MM.1S (cell line): Measurements from ENCODE around the gene PSMD3.

ENCODE experiments used
- DNase-seq: peaks from one replicate; pipeline ENCODE4 v3.0.0-alpha.2; 2015
- H2AFZ ChIP-seq: fragments of 300-600 bp; sonication (generic); 2 replicates; pipeline ENCODE4 v1.6.0; 2016; ENCODE audit warnings: antibody characterized with exemption, low read length
- H3F3A ChIP-seq: fragments of 300-600 bp; sonication (generic); 2 replicates; pipeline ENCODE4 v1.6.1; 2016; ENCODE audit warnings: mild to moderate bottlenecking, antibody characterized with exemption, low read length, moderate library complexity, mixed read lengths; ENCODE audit not compliant: insufficient read depth
- H3K27ac ChIP-seq: fragments of 300-600 bp; sonication (generic); 2 replicates; pipeline ENCODE4 v1.5.1; 2016; ENCODE audit warnings: mild to moderate bottlenecking, low read length
- H3K27me3 ChIP-seq: fragments of 300-600 bp; sonication (generic); replicated peaks from 2 replicates; pipeline ENCODE4 v1.6.0; 2016; ENCODE audit warnings: low read length; ENCODE audit not compliant: insufficient read depth
- H3K36me3 ChIP-seq: fragments of 300-600 bp; sonication (generic); replicated peaks from 2 replicates; pipeline ENCODE4 v1.6.1; 2016; ENCODE audit warnings: mild to moderate bottlenecking, low read length, mixed read lengths; ENCODE audit not compliant: insufficient read depth
- H3K4me1 ChIP-seq: fragments of 300-600 bp; sonication (generic); 2 replicates; pipeline ENCODE4 v1.6.1; 2016; ENCODE audit warnings: low read length, mixed read lengths
- H3K4me2 ChIP-seq: fragments of 300-600 bp; sonication (generic); 2 replicates; pipeline ENCODE4 v1.6.0; 2016; ENCODE audit warnings: low read depth, low read length
- H3K4me3 ChIP-seq: fragments of 300-600 bp; sonication (generic); 2 replicates; pipeline ENCODE4 v1.5.1; 2016; ENCODE audit warnings: low read length, mixed read lengths
- H3K79me2 ChIP-seq: fragments of 300-600 bp; sonication (generic); 2 replicates; pipeline ENCODE4 v1.6.1; 2016; ENCODE audit warnings: mixed run types, low read length, mixed read lengths
- H3K9ac ChIP-seq: fragments of 300-600 bp; sonication (generic); 2 replicates; pipeline ENCODE4 v1.6.1; 2016; ENCODE audit warnings: low read length, mixed read lengths
- H3K9me2 ChIP-seq: fragments of 300-600 bp; sonication (generic); replicated peaks from 2 replicates; pipeline ENCODE4 v1.6.1; 2016; ENCODE audit warnings: mild to moderate bottlenecking, low read length, mixed read lengths; ENCODE audit not compliant: insufficient read depth
- H3K9me3 ChIP-seq: fragments of 300-600 bp; sonication (generic); replicated peaks from 2 replicates; pipeline ENCODE4 v1.6.1; 2016; ENCODE audit warnings: mild to moderate bottlenecking, low read length, mixed read lengths; ENCODE audit not compliant: insufficient read depth
- H4K20me1 ChIP-seq: fragments of 300-600 bp; sonication (generic); 2 replicates; pipeline ENCODE4 v1.6.1; 2016; ENCODE audit warnings: mild to moderate bottlenecking, low read length, moderate library complexity, mixed read lengths; ENCODE audit not compliant: insufficient read depth
- CTCF ChIP-seq: fragments of 300-600 bp; sonication (generic); IDR thresholded peaks from 2 replicates; pipeline ENCODE4 v1.5.1; 2016; ENCODE audit warnings: antibody characterized with exemption, low read length, mixed read lengths
- EZH2 ChIP-seq: fragments of 300-600 bp; sonication (generic); optimal IDR thresholded peaks from 2 replicates; pipeline ENCODE3; 2017; ENCODE audit warnings: low read depth, mild to moderate bottlenecking, antibody characterized with exemption, low read length, mixed read lengths
- EZH2phosphoT487 ChIP-seq: fragments of 300-600 bp; sonication (generic); IDR thresholded peaks from 2 replicates; pipeline ENCODE4 v1.6.1; 2018; ENCODE audit warnings: antibody characterized with exemption, low read length

Gene PSMD3

DNA sequence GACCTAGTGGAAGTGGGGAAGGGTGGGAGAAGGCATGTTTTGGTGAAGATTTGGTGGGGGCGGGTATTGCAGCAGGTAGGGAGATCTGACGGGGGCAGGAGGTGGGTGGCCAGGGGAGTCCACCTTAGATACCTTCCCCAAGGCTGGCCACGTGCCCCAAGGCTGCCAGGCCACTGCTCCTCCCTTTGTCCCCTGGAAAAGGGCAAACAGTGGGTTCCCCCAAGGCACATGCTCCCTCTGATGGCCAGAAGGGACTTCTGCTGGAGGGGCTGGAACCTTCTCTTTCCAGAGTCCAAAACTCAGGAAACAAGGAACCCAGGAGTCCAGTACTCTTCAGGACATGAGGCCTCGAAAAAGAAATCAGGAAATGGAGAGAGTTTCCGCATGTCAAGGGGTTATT lies 6.2 kb upstream of the PSMD3 start:
- H3K4me1 ChIP-seq = peaks cover 3% of the 10 kb centered on the region; the same call in 1 of the 2 replicates
- no peaks in the 10 kb centered on the region for H3K36me3 ChIP-seq
- H3K9ac ChIP-seq = no peak overlapping the region
- no peak overlapping the region for H3K4me2 ChIP-seq
- DNase-seq = no peak
- H4K20me1 ChIP-seq = no peaks in the 10 kb centered on the region
- H3F3A ChIP-seq = no peaks in the 10 kb centered on the region
- H3K9me2 ChIP-seq = no peaks in the 10 kb centered on the region
- no peak overlapping the region for H2AFZ ChIP-seq
- H3K27me3 ChIP-seq = peaks cover 24% of the 10 kb centered on the region
- no peaks in the 10 kb centered on the region for H3K9me3 ChIP-seq
- H3K79me2 ChIP-seq = no peaks in the 10 kb centered on the region
- no peak overlapping the region for H3K4me3 ChIP-seq
- no peak overlapping the region for H3K27ac ChIP-seq
- TF ChIP-seq EZH2phosphoT487 = no peak
- no peak for TF ChIP-seq CTCF
- no peak for TF ChIP-seq EZH2

DNA sequence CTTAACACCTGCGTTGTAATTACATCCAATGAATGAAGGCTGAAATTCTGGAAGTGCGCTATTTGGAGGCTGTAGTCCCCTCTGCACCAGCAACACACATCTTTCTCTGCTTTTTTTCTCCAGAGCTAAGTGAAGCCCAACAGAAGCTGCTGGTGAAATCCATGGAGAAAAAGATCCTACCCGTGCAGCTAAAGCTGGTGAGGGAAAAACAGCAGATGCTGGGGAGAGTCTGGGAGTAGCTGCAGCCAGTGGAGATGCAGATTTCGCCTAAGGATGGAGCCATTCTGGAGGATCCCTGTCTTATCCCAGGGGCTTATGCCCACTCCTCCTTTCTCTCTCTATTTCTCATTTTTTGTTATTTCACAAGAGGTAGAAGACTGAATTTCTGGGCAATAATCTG lies 4.8 kb upstream of the PSMD3 start:
- Histone ChIP-seq H3K9ac (no peak overlapping the region), H3K4me1 (peaks cover 6% of the 10 kb centered on the region; the same call in 1 of the 2 replicates), H3K9me2 (no peaks in the 10 kb centered on the region), H3K79me2 (peaks cover 2% of the 10 kb centered on the region), H3F3A (no peaks in the 10 kb centered on the region), H4K20me1 (no peaks in the 10 kb centered on the region), H3K4me3 (no peak overlapping the region), H3K27ac (no peak overlapping the region), H3K36me3 (no peaks in the 10 kb centered on the region), H3K27me3 (peaks cover 12% of the 10 kb centered on the region; the same call in 1 of the 2 replicates), H2AFZ (no peak overlapping the region), H3K9me3 (no peaks in the 10 kb centered on the region), H3K4me2 (no peak overlapping the region)
- TF ChIP-seq CTCF = no peak
- no peak for TF ChIP-seq EZH2
- TF ChIP-seq EZH2phosphoT487 = no peak
- DNase-seq = no peak

GRCh38 chr17:39979016-39979670 lies 1.5 kb upstream of the PSMD3 start:
- Histone ChIP-seq H3K9me3 (no peaks in the 10 kb centered on the region), H3K36me3 (no peaks in the 10 kb centered on the region; the same call in 1 of the 2 replicates), H3K4me3 (no peak overlapping the region), H3K27me3 (peaks cover 6% of the 10 kb centered on the region; the same call in 1 of the 2 replicates), H3K4me1 (peaks cover 17% of the 10 kb centered on the region; the same call in 1 of the 2 replicates), H3K9me2 (no peaks in the 10 kb centered on the region), H3K79me2 (peaks cover 33% of the 10 kb centered on the region), H4K20me1 (peaks cover 6% of the 10 kb centered on the region; the same call in 1 of the 2 replicates), H3F3A (no peaks in the 10 kb centered on the region), H2AFZ (peak overlapping the region; percentile 92; the same call in 1 of the 2 replicates), H3K27ac (no peak overlapping the region), H3K9ac (no peak overlapping the region), H3K4me2 (peak overlapping the region; percentile 93; the same call in 1 of the 2 replicates)
- TF ChIP-seq CTCF = no peak
- no peak for TF ChIP-seq EZH2
- no peak for TF ChIP-seq EZH2phosphoT487
- no peak for DNase-seq
